ENCODE measurements around the gene GSTT4. TPM values are rescaled to one million over a fixed set of nuclear protein-coding genes. Genes with fewer than 3 reads are reported as not detected.

GSTT4 gene
- total and polyA plus RNA-seq, 4 donors = not detected

DNA sequence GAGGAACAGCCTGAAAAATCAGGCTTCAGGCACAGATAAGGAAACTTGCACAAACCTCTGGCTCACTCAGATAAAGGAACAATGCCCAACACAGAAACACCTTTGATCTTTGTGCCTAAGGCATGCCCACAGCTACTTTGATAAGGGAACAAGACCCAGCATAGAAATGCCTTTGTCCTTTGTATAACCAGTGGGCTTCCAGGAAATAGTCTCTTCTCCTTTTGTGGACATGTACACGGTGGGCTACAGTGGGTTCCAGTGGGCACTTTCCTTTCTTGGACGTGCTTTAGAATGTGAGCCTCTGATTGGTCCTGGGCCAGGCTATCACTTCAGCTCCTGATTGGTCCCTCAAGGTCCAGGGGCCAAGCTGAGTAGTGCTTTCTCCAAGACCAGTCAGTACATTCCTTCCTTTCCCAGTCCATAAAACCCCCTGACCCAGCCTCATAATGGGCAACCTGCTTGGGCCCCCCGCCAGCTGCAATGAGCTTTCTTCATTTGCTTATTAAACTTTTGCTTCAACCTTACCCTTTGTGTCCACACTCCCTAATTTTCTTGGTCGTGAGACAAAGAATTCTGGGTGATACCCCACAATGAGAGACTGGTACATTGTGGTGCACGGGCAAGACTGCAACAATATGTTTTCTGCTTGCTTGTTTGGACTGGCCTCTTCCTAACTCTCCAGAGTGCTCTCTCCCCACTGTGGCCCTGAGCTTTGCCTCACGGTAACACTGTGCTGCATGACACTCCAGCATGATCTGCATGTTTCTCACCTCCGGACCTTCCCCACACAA, 4.2 kb upstream of the GSTT4 start:
- Histone ChIP-seq H3K9me3 (ENCODE audit: control insufficient read depth in 4 of 4, insufficient read depth in 3 of 4, low read length in 3 of 4) (no peaks in the 10 kb centered on the region), H3K9ac (ENCODE audit: insufficient read depth in 1 of 2, low read length in 2 of 2) (no peak overlapping the region), H3K36me3 (ENCODE audit: control insufficient read depth in 4 of 4, insufficient read depth in 4 of 4, low read length in 4 of 4) (no peaks in the 10 kb centered on the region), H3K4me1 (ENCODE audit: control insufficient read depth in 5 of 5, insufficient read depth in 5 of 5, low read length in 5 of 5) (peaks cover 0 to 7% (median 1%) of the 10 kb centered on the region in 5 donors), H3K27ac (ENCODE audit: low read depth in 1 of 2, low read length in 1 of 2) (no peak overlapping the region), H3K27me3 (ENCODE audit: control insufficient read depth in 3 of 3, insufficient read depth in 3 of 3, low read length in 2 of 3) (no peaks in the 10 kb centered on the region), H3K4me3 (no peak overlapping the region)
- TF ChIP-seq, protein P1, sequence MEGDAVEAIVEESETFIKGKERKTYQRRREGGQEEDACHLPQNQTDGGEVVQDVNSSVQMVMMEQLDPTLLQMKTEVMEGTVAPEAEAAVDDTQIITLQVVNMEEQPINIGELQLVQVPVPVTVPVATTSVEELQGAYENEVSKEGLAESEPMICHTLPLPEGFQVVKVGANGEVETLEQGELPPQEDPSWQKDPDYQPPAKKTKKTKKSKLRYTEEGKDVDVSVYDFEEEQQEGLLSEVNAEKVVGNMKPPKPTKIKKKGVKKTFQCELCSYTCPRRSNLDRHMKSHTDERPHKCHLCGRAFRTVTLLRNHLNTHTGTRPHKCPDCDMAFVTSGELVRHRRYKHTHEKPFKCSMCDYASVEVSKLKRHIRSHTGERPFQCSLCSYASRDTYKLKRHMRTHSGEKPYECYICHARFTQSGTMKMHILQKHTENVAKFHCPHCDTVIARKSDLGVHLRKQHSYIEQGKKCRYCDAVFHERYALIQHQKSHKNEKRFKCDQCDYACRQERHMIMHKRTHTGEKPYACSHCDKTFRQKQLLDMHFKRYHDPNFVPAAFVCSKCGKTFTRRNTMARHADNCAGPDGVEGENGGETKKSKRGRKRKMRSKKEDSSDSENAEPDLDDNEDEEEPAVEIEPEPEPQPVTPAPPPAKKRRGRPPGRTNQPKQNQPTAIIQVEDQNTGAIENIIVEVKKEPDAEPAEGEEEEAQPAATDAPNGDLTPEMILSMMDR (IDR thresholded peaks at IDR 0.05; ENCODE audit: control extremely low read depth, extremely low read depth) = no peak
- 88 to 93% methylated on average over 7 of the region's 7 CpGs for WGBS, 2 donors
- DNase-seq = no peak
- no peak for ATAC-seq (ENCODE audit: insufficient read depth, low FRiP score)

DNA sequence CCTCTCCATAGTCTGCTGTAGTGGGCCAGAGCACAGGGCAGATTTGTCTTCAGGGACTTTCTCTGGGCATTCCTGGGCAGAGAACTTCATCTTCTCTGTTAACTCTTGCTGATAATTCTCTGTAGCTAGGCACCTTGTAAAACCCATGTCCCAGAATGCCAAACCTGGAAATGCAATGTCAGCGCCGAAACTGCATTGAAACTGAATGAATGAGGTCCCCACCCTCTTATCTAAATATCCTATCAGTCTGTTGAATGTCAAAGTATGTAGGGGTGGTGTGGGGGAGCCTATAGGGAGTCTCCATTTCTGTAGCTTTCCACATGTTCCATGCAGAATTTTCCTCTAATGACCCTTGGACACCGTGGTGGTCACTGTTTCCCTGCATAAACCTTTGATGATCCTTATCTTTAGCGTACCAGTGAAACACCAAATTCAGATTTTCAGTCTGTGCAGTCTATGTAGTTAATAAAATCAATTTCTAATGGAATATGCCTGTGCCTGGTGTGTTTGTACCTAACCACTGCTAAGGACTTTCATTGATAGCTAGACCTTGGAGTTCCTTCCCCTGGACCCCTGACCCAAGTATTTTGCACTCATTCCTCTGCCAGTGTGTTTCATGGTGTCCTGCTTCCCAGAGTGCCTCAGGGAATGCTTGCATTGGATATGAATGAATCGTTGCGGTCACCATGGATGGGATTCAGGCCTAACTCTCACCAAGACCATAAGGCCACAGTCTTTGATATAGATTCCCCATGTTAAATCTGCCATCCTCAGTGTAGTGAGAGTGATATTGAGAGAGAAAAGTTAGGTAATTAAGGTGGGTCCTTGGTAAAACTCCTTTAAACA, 3.4 kb upstream of the GSTT4 start:
- ATAC-seq (ENCODE audit: insufficient read depth, low FRiP score) = no peak
- WGBS, 2 donors = 84 to 87% methylated on average over 6 of the region's 6 CpGs
- H3K27ac ChIP-seq (ENCODE audit: low read depth in 1 of 2, low read length in 1 of 2) = no peak overlapping the region

DNA sequence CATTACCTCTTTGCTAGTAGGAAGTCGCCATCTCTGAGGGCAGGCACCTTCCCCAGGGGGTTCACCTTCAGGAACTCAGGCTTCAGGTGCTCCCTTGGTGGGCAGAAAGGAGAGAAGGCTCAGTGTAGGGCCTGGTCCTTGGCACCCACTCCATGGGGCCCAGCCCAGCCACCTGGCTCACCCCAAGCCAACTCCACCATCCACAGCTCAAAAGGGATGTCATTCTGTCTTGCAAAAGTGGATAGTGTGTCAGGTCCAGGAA, 2.7 kb upstream of the GSTT4 start:
- WGBS, 2 donors = 87 to 100% methylated on average over 1 of the region's 1 CpG
- peaks cover 0 to 7% (median 1%) of the 10 kb centered on the region in 5 donors for H3K4me1 ChIP-seq (ENCODE audit: control insufficient read depth in 5 of 5, insufficient read depth in 5 of 5, low read length in 5 of 5)
- H3K36me3 ChIP-seq (ENCODE audit: control insufficient read depth in 4 of 4, insufficient read depth in 4 of 4, low read length in 4 of 4) = no peaks in the 10 kb centered on the region
- no peak overlapping the region for H3K27ac ChIP-seq (ENCODE audit: low read depth in 1 of 2, low read length in 1 of 2)
- TF ChIP-seq, protein P1 (IDR thresholded peaks at IDR 0.05; ENCODE audit: control extremely low read depth, extremely low read depth) = no peak
- no peaks in the 10 kb centered on the region for H3K27me3 ChIP-seq (ENCODE audit: control insufficient read depth in 3 of 3, insufficient read depth in 3 of 3, low read length in 2 of 3)
- H3K4me3 ChIP-seq = no peak overlapping the region
- ATAC-seq (ENCODE audit: insufficient read depth, low FRiP score) (no peak), DNase-seq (no peak)
- H3K9ac ChIP-seq (ENCODE audit: insufficient read depth in 1 of 2, low read length in 2 of 2) = no peak overlapping the region
- H3K9me3 ChIP-seq (ENCODE audit: control insufficient read depth in 4 of 4, insufficient read depth in 3 of 4, low read length in 3 of 4) = no peaks in the 10 kb centered on the region

More for the DNA sequence above, 3.4 kb upstream of the GSTT4 start:
- Histone ChIP-seq H3K4me1 (ENCODE audit: control insufficient read depth in 5 of 5, insufficient read depth in 5 of 5, low read length in 5 of 5) (peaks cover 0 to 7% (median 1%) of the 10 kb centered on the region in 5 donors), H3K36me3 (ENCODE audit: control insufficient read depth in 4 of 4, insufficient read depth in 4 of 4, low read length in 4 of 4) (no peaks in the 10 kb centered on the region), H3K9me3 (ENCODE audit: control insufficient read depth in 4 of 4, insufficient read depth in 3 of 4, low read length in 3 of 4) (no peaks in the 10 kb centered on the region), H3K9ac (ENCODE audit: insufficient read depth in 1 of 2, low read length in 2 of 2) (no peak overlapping the region), H3K27me3 (ENCODE audit: control insufficient read depth in 3 of 3, insufficient read depth in 3 of 3, low read length in 2 of 3) (no peaks in the 10 kb centered on the region), H3K4me3 (no peak overlapping the region)
- TF ChIP-seq, protein P1 (IDR thresholded peaks at IDR 0.05; ENCODE audit: control extremely low read depth, extremely low read depth) = no peak
- no peak for DNase-seq

All from lung (tissue), 12 donors.